ENCODE results near the gene DNAJB12.
A peak's percentile ranks its signal among the peaks of the same experiment; 100 is the strongest.
"Not testable (repeated sequence)": the region's sequence is repeated elsewhere in the genome, so short reads cannot be mapped to it uniquely, and the experiment has no call there.

Gene DNAJB12

GRCh38 chr10:72332423-72333111 is 22.2 kb downstream of the DNAJB12 start:
- DNase-seq (ENCODE audit: insufficient read length, low spot score) (no peak), FAIRE-seq (no peak)

GRCh38 chr10:72331575-72332422 is 22.9 kb downstream of the DNAJB12 start:
- DNase-seq (ENCODE audit: insufficient read length, low spot score) (peak; percentile 50), FAIRE-seq (peak; percentile 71)

- DNase-seq (ENCODE audit: insufficient read length, low spot score) = no peak
- FAIRE-seq = no peak
Observed at GRCh38 chr10:72330069-72330426, 24.7 kb downstream of the DNAJB12 start.

- FAIRE-seq = no peak
- no peak for DNase-seq (ENCODE audit: insufficient read length, low spot score)
Observed at GRCh38 chr10:72329290-72330068, 25.2 kb downstream of the DNAJB12 start.

- FAIRE-seq = no peak
- DNase-seq (ENCODE audit: insufficient read length, low spot score) = no peak
Observed at GRCh38 chr10:72328829-72329204, 25.9 kb downstream of the DNAJB12 start.

- no peak for DNase-seq (ENCODE audit: insufficient read length, low spot score)
- FAIRE-seq = no peak
Observed at GRCh38 chr10:72328045-72328828, 26.5 kb downstream of the DNAJB12 start.

GRCh38 chr10:72326665-72327603 is 27.8 kb downstream of the DNAJB12 start:
- not testable (repeated sequence) for FAIRE-seq; DNase-seq (ENCODE audit: insufficient read length, low spot score)

- not testable (repeated sequence) for FAIRE-seq; DNase-seq (ENCODE audit: insufficient read length, low spot score)
Observed at GRCh38 chr10:72325243-72326175, 29.2 kb downstream of the DNAJB12 start.

- FAIRE-seq (no peak), DNase-seq (ENCODE audit: insufficient read length, low spot score) (no peak)
Observed at GRCh38 chr10:72323771-72324191, 30.9 kb downstream of the DNAJB12 start.

- DNase-seq (ENCODE audit: insufficient read length, low spot score) = no peak
- FAIRE-seq = no peak
Observed at GRCh38 chr10:72323108-72323749, 31.5 kb downstream of the DNAJB12 start.

- FAIRE-seq = no peak
- DNase-seq (ENCODE audit: insufficient read length, low spot score) = no peak
Observed at GRCh38 chr10:72322280-72323058, 32.2 kb downstream of the DNAJB12 start.

GRCh38 chr10:72322030-72322279 is 32.8 kb downstream of the DNAJB12 start:
- DNase-seq (ENCODE audit: insufficient read length, low spot score) (no peak), FAIRE-seq (no peak)

GRCh38 chr10:72321248-72322029 is 33.3 kb downstream of the DNAJB12 start:
- DNase-seq (ENCODE audit: insufficient read length, low spot score) (no peak), FAIRE-seq (no peak)

- DNase-seq (ENCODE audit: insufficient read length, low spot score) = peak; percentile 91
- FAIRE-seq = peak; percentile 88
Observed at GRCh38 chr10:72320676-72321247, 34.0 kb downstream of the DNAJB12 start.

- DNase-seq (ENCODE audit: insufficient read length, low spot score) = peak; percentile 77
- peak; percentile 53 for FAIRE-seq
Observed at GRCh38 chr10:72319416-72320254, 35.1 kb downstream of the DNAJB12 start.
